SW480 (cell line): ENCODE measurements around the gene COL8A2.
A peak's percentile ranks its signal among the peaks of the same experiment; 100 is the strongest.

Experiments
- DNase-seq: peaks from one replicate; pipeline ENCODE4 v3.0.0-alpha.2; 2016; ENCODE audit warnings: low spot score

The COL8A2 gene

DNA sequence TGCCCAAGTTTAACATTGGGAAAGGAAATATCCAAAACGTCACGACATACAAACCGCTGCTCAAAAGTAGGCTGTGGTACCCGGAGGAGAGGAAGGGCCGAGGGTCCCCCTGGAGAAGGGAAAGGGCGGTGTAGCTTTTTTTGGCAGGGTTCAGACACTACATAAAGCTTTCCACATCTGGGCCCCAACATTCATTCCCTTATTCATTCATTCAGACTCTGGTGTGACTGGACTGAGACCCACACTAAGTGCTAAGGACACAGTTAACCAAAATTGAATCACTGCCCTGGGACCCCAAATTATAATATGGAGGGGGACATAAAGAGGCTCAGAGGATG is 10.3 kb upstream of the COL8A2 start:
- DNase-seq, result no peak

- peak; percentile 40 for DNase-seq
These were observed 9.7 kb upstream of the COL8A2 start for GRCh38 chr1:36134505-36135329.

DNA sequence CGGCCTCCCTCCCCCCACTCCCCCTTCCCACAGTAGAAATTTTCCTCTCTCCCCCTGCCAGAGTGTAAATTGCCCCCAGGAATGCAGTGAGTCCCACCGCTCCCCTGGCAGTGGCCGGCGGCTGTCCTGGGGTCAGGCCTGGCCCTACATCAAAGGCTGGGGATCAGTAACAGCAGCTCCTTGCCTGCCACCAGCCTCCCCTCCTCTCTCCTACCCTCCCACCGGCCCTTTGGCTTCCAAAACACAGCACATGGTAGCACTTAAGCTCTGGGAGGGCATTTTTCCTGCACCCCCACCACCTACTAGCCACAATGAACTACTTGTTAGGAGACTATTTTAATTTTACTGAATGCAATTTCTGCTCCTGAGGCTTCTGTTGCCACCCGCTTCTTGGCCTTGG is 9.0 kb upstream of the COL8A2 start:
- DNase-seq, result no peak

DNA sequence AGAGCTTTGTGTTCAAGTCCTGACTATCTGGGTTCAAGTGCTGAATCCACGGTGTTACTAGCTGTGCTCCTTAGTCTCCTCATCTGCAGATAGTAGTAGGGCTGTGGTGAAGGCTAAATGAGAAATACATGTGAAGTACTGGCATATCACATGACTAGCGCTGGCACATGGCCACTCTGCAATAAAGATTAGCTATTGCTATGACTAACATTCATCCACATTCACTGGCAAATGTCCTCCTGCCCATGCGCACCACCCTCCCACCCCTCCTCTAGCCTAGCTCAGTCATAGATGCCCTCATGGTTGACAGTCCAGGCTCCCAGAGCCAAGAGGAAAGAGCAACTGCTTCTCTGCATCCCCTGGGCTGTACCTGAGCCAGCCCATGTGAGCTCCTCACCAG is 8.5 kb upstream of the COL8A2 start:
- peak; percentile 66 for DNase-seq

DNA sequence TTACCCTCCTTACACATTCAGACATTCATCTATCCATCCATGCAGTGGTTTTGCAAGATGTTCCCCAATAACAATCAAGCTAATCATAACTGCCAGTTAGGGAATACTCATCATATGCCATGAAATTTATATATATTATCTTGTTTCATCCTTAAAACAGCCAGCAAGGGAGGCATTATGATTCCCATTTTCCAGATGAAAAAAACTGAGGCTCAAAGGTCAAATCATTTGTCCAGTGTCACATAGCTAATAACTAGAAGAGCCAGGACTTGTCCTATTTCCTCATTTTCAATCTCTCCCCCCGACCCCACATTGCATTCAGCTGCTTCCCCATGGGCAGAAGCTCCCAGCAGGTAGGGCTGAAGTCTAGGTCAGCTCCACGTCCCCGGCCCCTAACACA is 7.0 kb upstream of the COL8A2 start:
- no peak for DNase-seq

DNA sequence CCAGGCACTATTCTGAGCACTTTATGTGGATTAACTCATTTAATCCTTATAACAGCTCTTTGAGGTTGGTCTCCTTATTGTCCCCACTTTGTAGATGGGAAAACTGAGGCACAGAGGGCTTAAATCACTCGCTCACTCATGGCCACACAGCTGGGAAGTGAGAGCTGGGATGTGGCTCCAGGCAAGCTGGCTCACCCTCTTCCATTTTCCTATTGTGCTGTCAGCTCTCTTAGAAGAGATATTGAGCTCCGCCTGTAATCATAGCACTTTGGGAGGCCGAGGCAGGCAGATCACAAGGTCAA is 3.8 kb upstream of the COL8A2 start:
- DNase-seq, result no peak

DNA sequence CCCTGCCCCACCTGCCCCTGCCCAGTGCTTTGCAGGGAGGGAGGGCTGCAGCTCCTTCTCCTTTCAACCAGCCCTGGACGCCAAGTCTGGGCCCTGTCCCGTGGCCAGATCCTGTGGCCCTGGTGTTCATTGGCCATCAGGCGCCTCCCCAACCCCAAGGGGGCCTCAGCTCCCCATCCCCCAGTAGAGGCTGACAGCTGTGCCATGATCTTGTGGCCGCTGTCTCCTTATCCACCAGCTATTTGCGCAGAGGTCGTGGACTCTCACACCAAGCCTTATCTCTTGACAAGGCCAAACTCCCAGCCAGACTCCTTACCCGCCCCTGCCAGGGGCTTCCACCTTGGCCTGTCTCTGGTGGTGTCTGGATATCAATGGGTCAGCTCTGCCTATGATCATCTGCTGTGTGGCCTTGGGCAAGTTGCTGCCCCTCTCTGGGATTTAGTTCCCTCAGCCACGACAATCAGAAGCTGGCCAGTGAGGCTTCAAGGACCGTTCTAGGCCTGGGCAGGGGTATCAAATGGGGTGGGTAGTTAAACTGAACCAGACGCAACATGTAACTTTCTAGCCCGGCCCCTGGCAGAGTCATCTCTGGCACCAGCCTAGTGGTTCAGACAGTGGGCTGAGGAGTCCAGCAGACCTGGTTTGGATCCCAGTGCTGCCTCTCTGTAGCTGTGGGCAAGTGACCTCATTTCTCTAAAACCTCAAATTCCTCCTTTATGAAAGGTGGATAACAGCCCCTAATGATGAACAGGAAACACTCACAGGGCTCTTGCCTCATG is 3.3 kb upstream of the COL8A2 start:
- DNase-seq, result no peak

GRCh38 chr1:36126797-36127500 is 1.9 kb upstream of the COL8A2 start:
- DNase-seq, result no peak

- no peak for DNase-seq
These were observed 1.1 kb upstream of the COL8A2 start for GRCh38 chr1:36126005-36126716.

- no peak for DNase-seq
These were observed 456 bp downstream of the COL8A2 start for GRCh38 chr1:36124404-36125128.

DNA sequence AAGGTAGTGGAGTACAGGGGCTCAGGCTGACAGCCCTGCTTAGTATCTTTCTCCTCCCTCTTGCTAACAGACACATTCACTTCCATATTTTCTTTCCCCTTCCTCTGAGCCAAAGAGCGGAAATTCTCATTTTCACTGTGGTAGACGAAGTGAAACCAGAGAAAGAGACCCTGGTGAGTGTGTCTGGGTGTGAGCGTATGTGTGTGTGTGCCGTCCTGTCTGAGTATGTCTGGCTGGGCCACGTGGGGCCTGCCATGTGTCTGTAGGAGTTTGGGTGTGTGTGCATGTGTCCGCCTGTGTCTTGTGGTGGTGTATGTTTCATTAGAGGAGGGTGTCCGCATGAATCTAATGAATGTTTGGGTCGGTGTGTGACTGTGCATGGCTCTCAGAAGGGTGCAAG is 1.7 kb downstream of the COL8A2 start:
- no peak for DNase-seq

- DNase-seq, result no peak
These were observed 2.7 kb downstream of the COL8A2 start for GRCh38 chr1:36122062-36123030.

DNA sequence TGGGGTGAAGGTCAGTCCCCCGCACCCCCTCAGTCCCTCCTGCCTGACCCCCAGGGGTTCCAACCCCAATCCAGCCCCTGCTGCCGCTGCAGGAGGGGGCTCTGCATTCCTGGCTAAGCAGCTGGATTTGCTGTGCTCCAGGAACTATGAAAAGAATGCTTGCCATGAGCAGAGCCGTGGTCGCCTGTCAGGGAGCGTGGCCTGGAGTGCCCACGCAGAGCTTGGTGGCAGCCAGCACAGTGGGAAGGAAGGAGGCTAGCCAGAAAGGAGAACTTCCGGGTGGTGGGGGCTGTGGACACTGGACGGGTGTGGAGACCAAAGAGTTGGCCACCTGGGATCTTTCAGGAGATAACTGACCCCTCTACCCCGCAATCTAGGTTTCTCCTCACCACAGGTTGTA is 5.6 kb downstream of the COL8A2 start:
- DNase-seq, result no peak

DNA sequence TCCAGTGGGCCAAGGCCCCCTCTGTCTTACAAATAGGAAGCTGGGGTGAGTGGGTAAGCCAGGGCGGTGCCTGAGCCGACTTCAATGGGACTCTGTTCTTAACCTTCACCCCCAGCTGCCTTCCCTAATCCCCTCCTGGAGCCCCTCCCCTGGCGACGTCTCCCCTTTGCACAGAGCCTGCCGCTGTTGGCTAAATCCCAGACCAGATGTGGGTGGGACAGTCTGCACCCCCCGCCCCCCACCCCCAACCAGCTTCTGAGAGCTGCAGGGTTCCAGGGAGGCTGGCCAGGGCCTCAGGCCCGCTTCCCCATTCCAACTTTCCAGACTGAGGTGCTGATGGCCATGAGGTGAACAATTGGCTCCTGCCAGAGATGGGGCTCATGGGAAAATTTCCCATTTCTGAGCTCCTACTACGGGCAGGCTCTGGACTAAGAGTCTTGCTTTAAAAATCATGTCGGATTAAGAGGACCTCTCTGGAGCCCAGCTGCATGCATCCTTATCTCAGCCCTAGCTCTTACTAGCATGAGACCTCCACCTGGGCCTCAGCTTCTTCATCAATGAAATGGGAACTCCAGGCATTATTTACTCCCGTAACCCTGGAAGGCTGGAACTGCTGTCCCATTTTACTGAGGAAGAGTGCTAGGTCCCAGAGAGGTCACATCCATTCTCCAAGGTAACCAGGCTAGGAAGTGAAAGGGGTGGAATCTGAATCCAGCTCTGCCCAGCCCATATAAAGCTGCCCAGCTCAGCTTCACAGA is 6.4 kb downstream of the COL8A2 start:
- DNase-seq, result no peak

DNA sequence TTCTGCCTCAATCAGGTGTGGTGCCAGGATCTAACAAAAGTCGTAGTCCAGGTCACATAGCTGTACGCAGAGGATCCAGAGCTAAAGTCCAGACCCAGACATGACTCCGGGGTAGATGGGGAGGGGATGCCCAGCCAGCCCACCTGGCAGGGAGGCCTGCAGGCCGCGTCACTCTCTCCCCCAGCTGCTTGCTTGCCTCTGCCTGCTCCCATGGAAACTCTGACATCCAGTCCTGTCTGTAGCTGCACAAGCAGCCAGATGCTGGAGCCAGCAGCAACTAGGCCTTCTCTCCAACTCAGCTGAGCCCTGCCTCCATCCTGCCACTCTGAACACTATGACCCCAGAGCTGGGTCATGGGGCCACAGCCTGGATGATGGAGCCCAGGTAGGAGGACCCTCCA is 8.1 kb downstream of the COL8A2 start:
- no peak for DNase-seq

- no peak for DNase-seq
These were observed 9.1 kb downstream of the COL8A2 start for GRCh38 chr1:36115931-36116330.

DNA sequence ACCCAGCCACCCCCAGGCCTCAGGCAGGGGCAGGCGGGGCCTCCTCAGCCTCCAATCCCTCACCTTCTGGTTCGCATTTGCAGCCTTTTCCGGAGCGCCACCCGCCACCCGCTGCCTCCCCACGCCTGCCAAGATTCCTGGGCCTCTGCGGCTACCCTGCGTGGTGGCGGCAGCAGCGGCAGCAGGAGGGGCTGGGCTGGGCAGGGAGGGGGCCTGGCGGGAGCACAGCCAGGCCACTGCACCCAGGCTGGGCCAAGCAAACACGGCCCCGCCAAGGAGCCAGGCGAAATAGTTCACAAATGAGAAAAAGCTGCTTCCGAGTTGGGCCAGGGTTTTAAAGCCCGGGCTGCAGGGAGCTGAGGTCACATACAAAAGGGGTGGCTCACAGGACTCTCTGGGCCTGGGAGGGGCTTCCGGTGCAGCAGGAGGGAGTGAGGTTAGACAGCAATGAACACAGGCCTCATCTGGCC is 9.8 kb downstream of the COL8A2 start:
- DNase-seq, result no peak

- no peak for DNase-seq
These were observed 10.7 kb downstream of the COL8A2 start for GRCh38 chr1:36114371-36114770.

- DNase-seq, result no peak
These were observed 12.2 kb downstream of the COL8A2 start for GRCh38 chr1:36112823-36113222.

DNA sequence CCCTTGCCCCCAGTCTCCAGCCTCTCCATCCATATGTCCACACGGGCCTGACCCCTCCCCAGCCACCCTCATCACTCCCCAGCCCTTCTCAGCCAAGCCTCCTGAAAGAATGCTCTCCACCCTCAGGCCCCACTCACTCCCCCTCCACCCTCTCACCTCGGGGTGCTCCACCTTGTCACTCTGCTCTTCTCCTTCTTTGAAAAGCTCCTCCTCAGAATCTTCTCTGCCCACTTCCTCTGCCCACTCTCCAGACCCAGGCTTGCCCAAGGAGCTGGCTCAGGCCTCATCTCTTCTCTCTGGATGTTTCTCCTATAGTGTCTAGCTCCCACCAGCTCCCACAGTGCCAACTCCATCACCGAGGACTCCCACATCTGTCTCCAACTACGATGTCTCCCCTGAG is 13.9 kb downstream of the COL8A2 start:
- DNase-seq, result no peak
